ENCODE measurements around the gene L1CAM. TPM values are rescaled to one million over a fixed set of nuclear protein-coding genes. Genes with fewer than 3 reads are reported as not detected.

L1CAM gene
- total and polyA plus RNA-seq, 2 of the 8 experiments (the other 6 are each of a cell fraction or from before 2014, with no cell fraction given) = 11.0 to 43.0 TPM

GRCh38 chrX:153870791-153871360, 15.1 kb downstream of the L1CAM start:
- Histone ChIP-seq H3K18ac (ENCODE audit: extremely low read depth, low read length) (no peak overlapping the region), H4K5ac (ENCODE audit: insufficient read length, low read depth, low read length) (no peak overlapping the region), H2BK120ac (replicated peaks; ENCODE audit: low read depth, low read length) (no peak overlapping the region), H2BK12ac (ENCODE audit: low read depth, low read length) (no peak overlapping the region), H3K4ac (replicated peaks; ENCODE audit: insufficient read length, low read depth, low read length) (no peak overlapping the region), H4K91ac (replicated peaks; ENCODE audit: insufficient read length, low read length) (no peak overlapping the region), H2AFZ (ENCODE audit: low read length) (no peak overlapping the region), H2BK15ac (ENCODE audit: low read length) (no peak overlapping the region), H4K20me1 (replicated peaks in 1 of 2; ENCODE audit: control insufficient read depth in 1 of 2, insufficient read depth in 2 of 2, low read length in 2 of 2) (peaks cover 2 to 9% of the 10 kb centered on the region in 2 experiments), H4K8ac (ENCODE audit: extremely low read depth, insufficient read depth, low read length) (no peak overlapping the region), H3K23me2 (ENCODE audit: low read depth, low read length) (no peaks in the 10 kb centered on the region), H3K4me1 (replicated peaks in 1 of 4; ENCODE audit: control insufficient read depth in 3 of 4, insufficient read depth in 4 of 4, low read length in 3 of 4) (peaks cover 0 to 12% (median 3%) of the 10 kb centered on the region in 4 experiments; a peak in 6 of 7 replicates), H3K4me2 (ENCODE audit: insufficient read depth in 1 of 2, low read depth in 2 of 2, low read length in 2 of 2) (no peak overlapping the region), H3K56ac (replicated peaks; ENCODE audit: insufficient read length, low read depth, low read length) (no peak overlapping the region), H3K79me1 (ENCODE audit: low read depth, low read length) (no peaks in the 10 kb centered on the region), H3K36me3 (ENCODE audit: control insufficient read depth in 2 of 4, insufficient read depth in 4 of 4, low read length in 3 of 4) (peaks cover 0 to 18% (median under 1%) of the 10 kb centered on the region in 4 experiments; a peak in 1 of 8 replicates), H2BK5ac (ENCODE audit: low read depth, low read length) (no peak overlapping the region), H3K23ac (ENCODE audit: insufficient read length) (no peak overlapping the region), H2BK20ac (ENCODE audit: low read length) (no peak overlapping the region), H3K9ac (replicated peaks in 1 of 4; ENCODE audit: extremely low read depth in 1 of 4, low read depth in 3 of 4, low read length in 3 of 4) (no peak overlapping the region), H3K27ac (ENCODE audit: low read depth, low read length) (no peak overlapping the region), H3K79me2 (ENCODE audit: control insufficient read depth in 1 of 2, insufficient read depth in 2 of 2, low read length in 2 of 2) (no peaks in the 10 kb centered on the region), H3K27me3 (replicated peaks in 1 of 4; ENCODE audit: control insufficient read depth in 3 of 4, extremely low read depth in 1 of 4, insufficient read depth in 3 of 4, low read length in 3 of 4) (no peaks in the 10 kb centered on the region; a peak in 1 of 7 replicates), H3K14ac (ENCODE audit: insufficient read length) (no peak overlapping the region), H2AK5ac (ENCODE audit: low read depth, low read length) (no peak overlapping the region), H3K9me3 (ENCODE audit: insufficient read depth in 2 of 2, low read depth in 1 of 2, low read length in 1 of 2) (no peaks in the 10 kb centered on the region), H3K4me3 (ENCODE audit: extremely low read depth in 1 of 4, insufficient read depth in 2 of 4, low read depth in 3 of 4, low read length in 4 of 4) (no peak overlapping the region)
- FAIRE-seq = no peak
- TF ChIP-seq BRCA1 (IDR thresholded peaks at IDR 0.05; ENCODE audit: low read depth, low read length) (no peak), SP2 (IDR thresholded peaks at IDR 0.05; ENCODE audit: low read length) (no peak), CTCF (IDR thresholded peaks at IDR 0.05; ENCODE audit: control extremely low read depth in 1 of 3, insufficient read depth in 1 of 3, low read depth in 1 of 3, low read length in 3 of 3) (peak in 2 of 3 experiments; percentile 16 to 28; a peak in 2 of 4 replicates), HDAC2 (IDR thresholded peaks at IDR 0.05; ENCODE audit: borderline replicate concordance in 1 of 2, low read depth in 2 of 2, low read length in 2 of 2) (no peak), RAD21 (IDR thresholded peaks at IDR 0.05 in 1 of 2, conservative IDR thresholded peaks at IDR 0.05 in 1 of 2; ENCODE audit: low read depth in 2 of 2, low read length in 2 of 2) (peak in 1 of 2 experiments; percentile 25; a peak in 1 of 4 replicates)
- no peak for DNase-seq (ENCODE audit: low read depth in 1 of 2, low spot score in 2 of 2)
- WGBS, 2 experiments (ENCODE audit: extremely low coverage in 1 of 2, insufficient coverage in 1 of 2, insufficient read length in 1 of 2, insufficient replicate concordance in 2 of 2, low coverage in 1 of 2, low lambda C conversion rate in 2 of 2, missing lambda C conversion rate in 1 of 2) = 94% methylated on average over 6 of the region's 21 CpGs; no CpG with 5 or more reads in 1 of the 2 experiments
- ChIA-PET POLR2A (ENCODE audit: partially characterized antibody) (interaction anchor here (1.3 kb wide), 1 partner anchor 36 kb away, joined by 5 read pairs; no protein-coding TSS in a partner anchor), CTCF (ENCODE audit: partially characterized antibody) (interaction anchor here (1.2 to 1.5 kb wide), 2 partner anchors 14 to 52 kb away, joined by 3 to 4 read pairs; no protein-coding TSS in a partner anchor)
